DMS79 (cell line): ENCODE measurements around the gene FAM241A.
"Not testable (repeated sequence)": the region's sequence is repeated elsewhere in the genome, so short reads cannot be mapped to it uniquely, and the experiment has no call there.

Experiments used
- DNase-seq: peaks from one replicate; lab custom pipeline; 2025; lab: John Stamatoyannopoulos, UW

The FAM241A gene

DNA sequence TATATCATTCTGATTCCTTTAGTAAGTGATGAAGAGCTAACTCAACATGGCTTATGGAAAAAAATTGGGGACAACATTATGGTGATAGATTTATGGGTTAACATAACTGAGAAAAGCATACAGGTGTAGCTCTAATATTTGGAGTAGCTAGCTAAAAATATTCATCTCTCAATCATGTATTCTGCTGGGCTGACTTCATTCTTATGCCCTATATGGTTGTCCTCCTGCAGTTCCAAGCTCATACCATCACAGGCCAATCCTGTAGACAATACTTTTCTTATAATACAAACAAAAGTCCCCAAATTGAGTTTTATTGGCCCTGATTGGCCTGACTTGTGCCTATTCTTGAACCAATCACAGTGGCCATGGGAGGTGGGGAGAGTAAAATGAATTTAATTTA, 6.7 kb upstream of the FAM241A start:
- no peak for DNase-seq

DNA sequence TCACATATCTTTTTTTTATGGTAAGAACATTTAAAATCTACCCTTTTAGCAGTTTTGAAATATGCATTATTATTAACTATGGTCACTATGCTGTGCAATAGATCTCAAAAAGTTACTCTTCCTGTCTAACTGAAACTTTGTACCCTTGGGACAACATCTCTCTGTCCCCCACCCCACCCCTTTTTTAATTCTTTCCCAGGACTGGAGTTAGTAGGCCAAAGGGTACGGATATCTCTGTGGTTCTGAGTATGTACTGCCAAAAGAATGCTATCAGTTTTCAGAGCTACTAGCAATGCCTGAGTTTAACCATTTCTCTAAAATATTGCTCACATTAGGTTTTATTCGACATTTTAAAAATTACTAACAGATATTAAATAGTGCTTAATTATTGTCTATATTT, 4.7 kb upstream of the FAM241A start:
- DNase-seq, result no peak

DNA sequence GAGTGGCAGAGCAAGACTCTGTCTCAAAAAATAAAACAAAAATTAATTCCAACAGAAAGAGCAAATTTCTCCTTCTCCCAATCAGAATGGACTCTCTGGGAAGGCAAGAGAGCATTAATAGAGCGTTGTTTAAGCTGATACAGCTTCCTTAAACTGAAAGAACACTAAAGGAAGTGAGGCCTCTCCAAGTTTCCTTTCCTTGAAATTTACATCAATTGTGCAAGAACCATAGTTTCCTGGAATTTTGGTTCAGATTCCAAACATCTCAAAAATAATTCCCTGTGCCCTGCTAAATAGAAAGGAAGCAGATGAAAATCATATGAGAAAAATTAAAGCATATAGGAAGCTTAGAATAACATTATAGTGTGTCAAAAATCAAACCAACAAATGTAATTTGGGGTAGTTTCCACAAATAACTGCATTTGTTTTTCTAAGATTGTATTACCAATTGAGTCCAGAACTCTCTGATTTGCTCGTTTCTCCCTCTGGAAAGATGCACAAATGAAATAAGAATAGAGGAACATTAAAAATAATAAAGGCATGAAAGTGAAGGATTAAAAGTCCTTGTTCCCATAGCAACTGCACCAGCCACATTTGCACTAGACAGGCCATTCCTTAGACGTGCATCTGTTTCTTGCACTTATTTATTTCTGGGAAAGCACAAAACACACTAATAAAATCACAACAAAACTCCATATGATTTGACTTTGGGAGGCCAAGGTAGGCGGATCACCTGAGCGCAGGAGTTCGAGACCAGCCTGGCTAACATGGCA, 3.7 kb upstream of the FAM241A start:
- no peak for DNase-seq

DNA sequence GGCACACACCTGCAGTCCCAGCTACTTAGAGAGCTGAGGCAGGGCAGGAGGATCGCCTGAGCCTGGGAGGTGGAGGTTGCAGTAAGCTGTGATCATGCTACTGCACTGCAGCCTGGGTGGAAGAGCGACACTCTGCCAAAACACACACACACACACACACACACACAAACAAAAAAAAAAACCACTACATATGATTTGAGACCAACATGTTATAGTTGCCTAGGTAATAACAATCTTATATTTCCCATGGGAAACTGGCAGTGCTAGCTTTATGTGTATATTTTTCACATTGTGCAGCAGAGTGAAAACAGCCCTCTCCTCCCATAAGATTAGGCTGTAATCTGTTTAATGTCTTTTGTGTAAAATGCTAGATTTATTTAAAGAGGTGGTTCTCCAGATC, 3.1 kb upstream of the FAM241A start:
- no peak for DNase-seq

DNA sequence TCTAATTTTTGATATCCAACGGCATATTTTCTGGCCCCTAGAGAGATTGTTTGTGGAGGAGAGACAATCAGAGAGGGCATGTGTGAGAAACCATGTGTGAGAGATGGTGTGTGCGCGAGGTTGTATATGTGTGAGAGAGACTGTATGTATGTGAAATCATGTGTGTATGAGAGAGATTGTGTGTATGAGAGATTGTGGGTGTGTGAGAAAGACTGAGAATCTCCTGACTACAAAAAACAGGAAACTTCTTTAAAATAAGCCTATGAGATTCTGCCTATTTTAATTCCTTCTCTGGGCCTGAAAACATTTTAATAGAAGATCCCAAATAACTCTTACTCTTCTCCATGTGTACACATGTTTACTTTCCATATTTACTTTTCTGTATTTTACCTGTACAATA, 1.5 kb upstream of the FAM241A start:
- no peak for DNase-seq

DNA sequence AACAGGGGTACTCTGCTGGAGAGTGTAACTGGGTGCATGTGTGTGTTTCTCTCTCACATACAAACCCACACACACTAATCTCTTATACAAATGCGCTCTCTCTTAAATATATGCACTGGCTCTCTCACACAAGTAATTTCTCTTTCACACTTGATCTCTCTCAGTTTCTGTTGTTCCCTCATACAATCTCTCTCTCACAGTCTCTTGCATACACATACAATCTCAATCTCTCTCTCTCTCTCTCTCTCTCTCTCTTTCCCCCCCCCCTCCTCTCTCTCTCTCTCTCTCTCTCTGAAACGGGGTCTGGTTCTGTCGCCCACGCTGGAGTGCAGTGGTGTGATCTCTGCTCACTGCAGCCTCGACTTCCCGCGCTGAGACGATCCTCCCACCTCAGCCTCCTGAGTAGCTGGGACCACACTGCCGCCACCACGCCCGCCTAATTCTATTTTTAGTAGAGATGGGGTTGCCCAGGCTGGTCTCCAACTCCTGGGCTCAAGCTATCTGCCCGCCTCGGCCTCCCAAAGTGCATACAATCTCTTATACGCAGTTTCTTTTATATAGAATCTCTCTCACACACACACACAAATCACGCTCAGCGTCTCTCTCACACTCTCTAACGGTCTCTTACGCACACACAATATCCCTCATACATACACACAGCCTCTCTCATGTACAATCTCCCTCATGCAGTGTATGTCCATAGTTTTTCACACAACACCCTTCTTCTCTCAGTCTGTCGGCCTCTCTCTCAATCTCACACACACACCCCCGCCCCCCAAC, 518 bp upstream of the FAM241A start:
- no peak for DNase-seq

DNA sequence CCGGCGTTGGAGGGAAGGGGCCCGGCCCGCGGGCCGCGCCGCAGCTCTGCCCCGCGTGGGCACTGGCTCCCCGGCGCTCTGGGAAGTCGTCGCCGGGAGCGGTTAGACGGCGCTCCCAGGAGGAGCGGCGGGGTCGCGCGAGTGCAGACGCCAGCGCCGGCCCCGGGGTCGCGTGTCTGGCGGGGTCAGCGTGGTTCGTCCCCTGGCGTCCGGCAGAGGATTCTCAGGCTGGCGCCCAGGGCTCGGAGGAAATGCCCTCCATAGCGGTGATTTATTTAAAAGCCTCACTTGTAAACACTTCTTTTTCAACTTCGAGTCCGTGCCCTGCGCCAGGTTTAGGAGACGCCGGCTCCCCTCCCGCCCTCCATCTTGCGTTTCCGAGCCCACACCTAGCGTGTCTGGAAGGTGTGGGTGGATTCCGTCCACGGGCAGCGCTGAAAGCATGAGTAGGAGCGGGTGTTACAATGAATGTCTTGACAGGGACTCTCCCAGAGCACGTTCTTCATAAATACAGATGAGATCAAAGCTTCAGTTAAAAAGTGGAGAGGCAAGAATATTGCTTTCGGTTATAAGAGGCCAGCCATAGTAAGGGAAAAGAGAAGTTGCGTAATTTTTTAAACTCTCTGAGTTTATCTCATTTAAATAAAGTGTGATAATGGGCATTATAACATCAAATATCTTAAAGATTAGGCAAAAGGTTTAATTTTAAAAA, 692 bp downstream of the FAM241A start:
- DNase-seq, result no peak

DNA sequence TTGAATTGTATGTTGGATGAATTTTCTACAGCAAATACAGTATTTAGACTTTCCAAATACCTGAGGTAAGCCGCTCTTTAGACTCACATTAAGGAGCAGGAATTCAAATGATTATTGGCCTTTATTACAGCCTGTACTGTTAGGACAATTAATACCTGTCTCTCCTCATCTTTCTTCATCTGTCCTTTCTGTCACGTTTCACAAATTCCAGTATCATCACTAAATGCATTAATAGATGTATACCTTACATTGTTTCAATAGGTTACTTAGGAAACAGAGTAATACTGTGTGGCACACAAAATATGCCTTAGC, 1.2 kb downstream of the FAM241A start:
- no peak for DNase-seq

DNA sequence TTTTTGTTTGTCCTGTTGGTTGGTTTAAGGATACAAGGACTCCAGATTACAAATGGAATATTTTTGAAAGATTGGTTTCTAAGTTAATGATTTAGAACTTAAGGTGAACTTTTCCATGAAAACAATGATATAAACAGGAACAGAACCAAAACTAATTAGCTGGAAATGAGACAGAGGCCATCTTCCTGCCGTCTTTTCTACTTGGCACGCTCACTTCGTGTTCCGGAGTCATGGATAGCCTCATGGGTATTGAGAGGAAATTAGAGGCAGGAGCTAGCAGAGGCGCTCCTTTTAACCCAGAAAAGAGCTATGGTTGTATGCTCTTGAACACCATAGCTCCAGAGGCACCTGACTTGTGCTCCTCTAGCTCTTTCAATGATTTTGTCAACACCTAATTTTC, 2.4 kb downstream of the FAM241A start:
- no peak for DNase-seq

DNA sequence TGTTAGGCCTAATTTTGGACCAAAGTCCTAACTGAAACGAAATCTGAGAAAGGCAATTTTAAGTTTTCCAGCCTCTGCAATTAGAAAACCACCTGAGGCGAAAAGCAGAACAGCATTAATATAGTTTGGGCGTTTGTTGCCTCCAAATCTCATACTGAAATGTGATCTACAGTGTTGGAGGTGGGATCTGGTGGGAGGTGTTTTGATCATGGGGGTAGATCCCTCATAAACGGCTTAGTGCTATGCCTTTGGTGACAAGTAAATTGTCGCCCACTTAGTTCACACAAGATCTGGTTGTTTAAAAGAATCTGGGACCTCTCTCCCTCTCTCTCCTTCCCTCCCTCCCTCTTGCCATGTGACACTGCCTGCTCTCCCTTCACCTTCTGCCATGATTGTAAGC, 5.7 kb downstream of the FAM241A start:
- DNase-seq, result no peak

DNA sequence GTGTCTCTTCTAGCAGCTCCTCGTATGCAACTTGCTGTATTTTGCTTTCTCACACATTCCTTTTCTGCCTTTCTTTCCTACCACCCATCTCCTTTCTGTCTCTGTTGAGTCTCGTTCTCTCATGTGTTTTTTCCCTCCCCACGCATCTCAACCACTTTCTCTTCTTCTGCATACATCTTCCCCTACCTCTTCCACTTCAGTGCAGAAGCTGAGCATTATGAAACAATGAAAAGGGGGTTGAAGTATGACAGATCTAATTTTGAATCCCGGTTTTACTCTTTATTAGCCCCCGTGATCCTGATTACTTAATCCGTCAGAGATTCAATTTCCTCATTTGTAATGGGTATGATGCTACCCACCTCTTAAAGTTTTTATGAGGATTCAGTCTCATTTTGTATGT, 7.3 kb downstream of the FAM241A start:
- no peak for DNase-seq

DNA sequence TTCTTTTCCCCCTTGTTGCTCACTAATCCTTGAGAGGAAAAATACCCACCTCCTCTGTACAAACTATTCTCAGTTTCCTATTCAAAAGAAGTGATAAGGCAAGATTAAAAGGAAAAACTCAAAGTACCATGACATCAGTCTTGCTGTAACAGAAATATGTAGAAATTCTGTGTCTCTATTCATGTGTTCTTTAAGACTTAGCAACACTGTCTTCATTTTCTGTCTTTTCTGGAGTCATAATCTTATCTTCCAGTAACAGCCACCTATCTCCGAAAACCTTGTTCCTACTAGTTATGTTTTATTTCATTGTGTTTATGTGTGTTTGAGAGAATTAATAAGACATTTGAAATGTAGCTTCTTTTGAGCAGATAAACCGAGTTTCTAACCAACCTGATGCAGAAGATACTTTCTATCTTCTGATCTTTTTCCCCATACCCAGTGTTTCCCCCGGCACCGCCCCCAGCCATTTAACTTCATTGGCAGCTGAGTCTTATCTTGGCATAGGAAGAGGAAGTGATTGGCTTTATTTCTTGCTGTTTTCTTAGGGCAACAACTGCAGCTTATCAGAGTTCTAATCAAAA, 8.0 kb downstream of the FAM241A start:
- DNase-seq, result no peak

DNA sequence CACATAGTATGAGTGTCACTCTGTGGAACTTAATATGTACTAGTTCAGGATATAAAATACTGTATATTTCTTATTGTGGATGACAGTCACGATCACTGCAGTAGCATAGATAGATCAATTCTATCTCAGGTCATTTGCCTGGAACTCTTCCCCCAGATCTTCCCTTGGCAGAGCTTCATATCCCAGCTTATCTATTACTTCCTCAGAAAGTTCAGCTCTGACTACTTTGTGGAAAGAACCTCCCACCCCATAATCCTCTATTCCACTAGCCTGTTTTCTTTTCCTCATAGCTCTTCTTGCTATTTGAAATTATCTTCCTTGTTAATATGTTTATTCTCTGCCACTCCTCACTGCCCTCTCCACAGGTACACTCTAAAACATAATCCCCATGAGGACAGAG, 10.9 kb downstream of the FAM241A start:
- no peak for DNase-seq

DNA sequence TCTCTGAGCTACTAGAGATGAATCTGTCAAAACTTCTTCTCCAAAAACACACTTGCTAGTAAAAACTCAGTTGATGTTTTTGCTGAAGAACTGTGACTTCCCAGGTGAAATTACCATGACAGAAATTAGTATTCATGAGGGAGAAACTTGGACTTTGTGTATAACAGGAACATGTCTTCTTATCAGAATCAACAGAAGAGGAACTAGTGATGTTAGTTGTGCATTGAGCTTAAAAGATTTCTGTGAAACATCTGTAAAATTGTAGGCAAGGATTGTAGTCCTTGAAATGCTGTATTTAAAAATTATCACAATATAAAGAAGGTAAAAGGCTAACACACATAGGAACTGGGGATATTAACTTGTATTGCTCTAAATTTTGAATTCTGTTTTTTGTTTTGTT, 11.3 kb downstream of the FAM241A start:
- DNase-seq, result no peak

DNA sequence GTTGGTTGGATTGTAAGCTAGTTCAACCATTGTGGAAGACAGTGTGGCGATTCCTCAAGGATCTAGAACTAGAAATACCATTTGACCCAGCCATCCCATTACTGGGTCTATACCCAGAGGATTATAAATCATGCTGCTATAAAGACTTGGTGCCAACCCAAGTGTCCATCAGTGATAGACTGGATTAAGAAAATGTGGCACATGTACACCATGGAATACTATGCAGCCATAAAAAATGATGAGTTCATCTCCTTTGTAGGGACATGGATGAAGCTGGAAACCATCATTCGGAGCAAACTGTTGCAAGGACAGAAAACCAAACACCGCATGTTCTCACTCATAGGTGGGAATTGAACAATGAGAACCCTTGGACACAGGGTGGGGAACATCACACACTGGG, 18.5 kb downstream of the FAM241A start:
- not testable (repeated sequence) for DNase-seq

DNA sequence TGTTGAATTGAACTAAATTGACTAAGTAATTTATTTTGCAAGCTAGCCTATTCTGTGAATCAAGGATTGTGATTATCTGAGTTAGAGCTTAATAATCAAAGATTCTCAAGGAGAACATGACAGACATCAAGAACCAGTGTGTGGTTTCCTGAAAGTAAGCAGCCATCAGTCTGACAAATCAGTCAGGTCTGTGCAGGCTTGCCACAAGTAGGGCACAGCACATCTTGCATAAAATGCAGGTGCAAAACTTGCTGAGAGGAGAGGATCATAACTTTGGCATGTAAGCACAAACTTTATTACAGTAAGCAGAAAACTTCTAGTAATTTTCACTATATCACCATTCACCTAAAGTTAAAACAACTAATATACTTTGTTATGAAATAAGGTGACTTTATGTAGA, 22.5 kb downstream of the FAM241A start:
- DNase-seq, result no peak

DNA sequence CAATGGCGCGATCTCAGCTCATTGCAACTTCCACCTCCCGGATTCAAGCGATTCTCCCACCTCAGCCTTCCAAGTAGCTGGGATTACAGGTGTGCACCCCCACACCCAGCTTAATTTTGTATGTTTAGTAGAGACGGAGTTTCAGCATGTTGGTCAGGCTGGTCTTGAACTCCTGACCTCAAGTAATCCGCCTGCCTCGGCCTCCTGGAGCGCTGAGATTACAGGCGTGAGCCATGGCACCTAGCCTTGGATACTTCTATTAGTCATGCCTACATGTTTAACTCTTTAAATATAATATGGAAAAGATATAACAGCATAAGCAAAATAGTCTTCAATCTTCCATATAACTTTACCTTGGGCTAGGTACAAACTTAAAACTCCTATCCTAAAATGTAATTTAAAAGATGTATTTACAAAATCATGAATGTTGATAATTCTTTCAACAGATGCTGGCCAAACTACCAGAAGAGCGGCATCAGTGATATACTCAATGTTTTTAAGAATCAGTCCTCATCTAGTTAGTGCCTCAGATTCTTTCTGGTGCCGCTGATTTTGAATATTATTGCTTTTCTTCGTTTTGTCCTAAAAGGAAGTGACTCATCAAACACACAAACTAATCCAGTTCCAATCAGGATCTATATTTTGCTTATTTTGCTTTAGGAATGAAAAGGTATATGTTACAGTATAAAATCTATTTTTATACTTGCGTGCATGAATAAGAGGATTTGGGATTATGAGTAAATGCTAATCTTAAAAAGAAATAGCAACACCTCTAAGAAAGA, 23.7 kb downstream of the FAM241A start:
- DNase-seq, result no peak

DNA sequence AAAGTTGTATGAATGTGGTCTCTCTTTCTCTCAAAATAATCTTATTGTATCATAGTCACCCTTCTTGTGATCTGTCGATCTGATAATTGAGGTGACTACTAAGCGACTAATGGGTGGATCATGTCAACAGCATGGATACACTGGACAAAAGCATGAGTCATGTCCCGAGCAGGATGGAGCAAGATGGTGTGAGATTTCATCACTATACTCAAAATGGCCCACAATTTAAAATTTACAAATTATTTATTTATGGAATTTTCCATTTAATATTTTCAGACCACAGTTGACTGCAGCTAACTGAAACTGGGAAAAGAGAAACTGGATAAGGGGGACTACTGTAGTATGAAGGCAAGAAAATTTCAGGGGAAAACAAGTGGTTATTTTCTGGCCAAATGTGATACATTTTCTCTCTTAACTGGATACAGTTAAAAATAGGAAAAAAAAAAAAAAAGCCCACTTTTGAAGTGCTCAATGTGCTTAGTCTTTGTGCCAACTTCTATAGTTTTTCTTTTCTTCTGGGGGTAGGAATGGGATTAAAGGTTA, 25.3 kb downstream of the FAM241A start:
- DNase-seq, result no peak

DNA sequence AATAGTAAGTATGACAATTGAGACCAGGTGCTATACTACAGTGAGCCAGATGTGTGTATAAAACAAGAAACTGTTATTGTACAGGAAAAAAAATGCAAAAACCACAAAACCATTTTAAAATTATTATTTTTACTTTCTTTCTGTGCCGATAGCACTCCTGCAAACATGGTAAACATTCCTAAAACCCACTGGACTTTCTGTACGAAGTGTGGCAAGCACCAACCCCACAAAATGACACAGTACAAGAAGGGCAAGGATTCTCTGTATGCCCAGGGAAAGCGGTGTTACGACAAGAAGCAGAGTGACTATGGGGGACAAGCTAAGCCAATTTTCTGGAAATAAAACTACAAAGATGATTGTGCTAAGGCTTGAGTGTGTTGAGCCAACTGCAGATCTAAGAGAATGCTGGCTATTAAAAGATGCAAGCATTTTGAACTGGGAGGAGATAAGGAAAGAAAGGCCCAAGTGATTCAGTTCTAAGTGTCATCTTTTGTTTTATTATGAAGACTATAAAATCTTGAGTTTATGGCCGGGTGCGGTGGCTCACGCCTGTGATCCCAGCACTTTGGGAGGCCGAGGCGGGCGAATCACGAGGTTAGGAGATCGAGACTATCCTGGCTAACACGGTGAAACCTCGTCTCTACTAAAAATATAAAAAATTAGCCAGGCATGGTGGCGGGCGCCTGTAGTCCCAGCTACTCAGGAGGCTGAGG, 26.0 kb downstream of the FAM241A start:
- DNase-seq, result not testable (repeated sequence)

DNA sequence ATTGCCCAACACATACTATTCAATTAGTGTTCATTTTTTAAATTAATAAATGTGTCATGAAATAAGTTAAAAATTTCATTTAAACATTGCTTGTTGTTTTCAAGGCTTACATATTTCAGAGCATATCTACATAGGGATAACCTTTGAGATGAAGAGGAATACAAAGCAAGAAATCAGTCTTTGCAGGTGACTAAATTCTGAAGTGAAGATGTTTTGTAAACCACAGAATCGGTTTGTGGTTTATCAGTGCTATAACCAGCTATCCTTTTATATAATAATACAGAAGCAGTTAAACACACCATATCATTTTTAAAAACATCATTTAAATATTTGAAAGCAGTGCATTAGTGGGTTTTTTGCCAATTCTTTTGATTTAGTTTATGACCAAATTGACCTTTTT, 26.9 kb downstream of the FAM241A start:
- DNase-seq, result no peak
